Fibroblast of peridontal ligament (primary cell): Measurements from ENCODE around the gene MFRP.
A peak's percentile ranks its signal among the peaks of the same experiment; 100 is the strongest.

Experiments used
- DNase-seq: peaks from one replicate; pipeline ENCODE4 v3.0.0-alpha.2; 2010; ENCODE audit errors: extremely low read depth

MFRP gene

GRCh38 chr11:119338318-119338890, 8.1 kb downstream of the MFRP start:
- peak; percentile 86 for DNase-seq

DNA sequence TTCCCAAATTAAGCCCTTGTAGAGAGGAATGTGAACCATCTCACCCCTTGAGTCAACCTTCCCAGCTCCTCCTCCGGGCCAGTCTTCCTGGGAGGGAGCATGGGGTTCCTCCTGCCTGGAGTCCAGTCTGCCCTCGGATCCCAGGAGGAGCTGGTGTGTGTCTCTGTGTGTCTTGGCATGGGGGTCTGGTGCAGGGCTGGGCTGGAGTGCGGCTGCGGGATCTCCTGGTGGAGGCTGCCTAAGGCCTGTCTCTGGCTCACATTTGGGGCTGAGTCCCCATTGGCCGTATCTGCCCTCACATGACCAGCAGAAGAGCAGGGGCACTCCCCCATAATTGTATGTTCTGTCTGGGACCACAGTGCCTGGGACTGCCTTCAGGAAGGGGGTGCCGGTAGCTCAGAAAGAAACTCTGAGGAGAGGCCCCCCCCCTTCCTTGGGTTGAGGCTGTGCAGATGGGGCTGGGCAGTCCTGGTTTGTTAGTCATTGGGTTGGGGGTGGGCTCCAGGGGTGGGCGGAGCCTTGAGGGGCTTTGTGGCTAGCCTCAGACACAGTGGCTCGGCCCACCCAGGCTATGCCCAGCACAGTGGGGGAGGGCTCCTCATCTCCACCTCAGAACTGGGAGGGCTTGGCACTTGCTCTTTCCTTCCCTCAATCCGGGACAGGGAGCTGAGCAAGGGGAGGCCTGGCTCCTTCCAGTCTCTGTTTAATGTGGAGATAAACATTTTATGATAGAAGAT, 8.8 kb downstream of the MFRP start:
- no peak for DNase-seq

GRCh38 chr11:119336744-119337469, 9.6 kb downstream of the MFRP start:
- no peak for DNase-seq

- no peak for DNase-seq
Measured at GRCh38 chr11:119335655-119336543, 10.6 kb downstream of the MFRP start.

GRCh38 chr11:119335091-119335654, 11.3 kb downstream of the MFRP start:
- DNase-seq: no peak

- DNase-seq: peak; percentile 99
Measured at GRCh38 chr11:119334174-119334930, 12.2 kb downstream of the MFRP start, which contains the start of gene RNF26. TSS of gene RNF26 (plus strand) at chr11:119334527. CDS start at chr11:119335123, 596 bp downstream.

DNA sequence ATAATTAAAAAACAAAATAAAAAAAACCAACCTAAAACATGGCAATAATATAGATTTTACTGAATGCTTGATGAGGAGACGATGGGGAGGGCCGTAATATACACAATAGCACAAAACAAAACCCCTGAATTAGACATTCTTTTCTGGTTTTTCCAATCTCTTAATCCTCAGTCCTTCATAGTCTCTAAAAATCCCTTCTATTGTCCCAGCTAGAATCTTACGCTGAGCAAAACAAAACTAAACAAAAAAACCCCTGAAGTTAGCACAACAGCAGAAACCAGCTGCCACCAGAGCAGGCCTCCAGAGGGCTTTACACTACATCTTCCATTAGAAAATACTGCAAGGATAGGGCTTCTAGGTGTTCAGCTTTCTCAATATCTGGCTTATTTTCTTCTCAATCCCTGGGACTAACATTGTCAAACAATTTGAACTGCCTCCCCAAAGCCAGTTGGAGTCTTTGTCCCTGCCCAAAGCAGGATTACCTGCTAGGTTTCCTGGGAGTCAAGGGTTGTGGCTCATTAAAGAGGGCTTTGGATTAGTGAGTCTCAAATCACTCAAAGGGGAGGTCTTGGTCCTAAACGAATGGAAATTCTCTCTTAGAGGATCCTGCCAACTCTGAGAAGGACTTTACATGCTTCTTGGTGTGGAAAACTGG, 14.3 kb downstream of the MFRP start:
- no peak for DNase-seq

- no peak for DNase-seq
Measured at GRCh38 chr11:119330237-119330636, 16.3 kb downstream of the MFRP start.

DNA sequence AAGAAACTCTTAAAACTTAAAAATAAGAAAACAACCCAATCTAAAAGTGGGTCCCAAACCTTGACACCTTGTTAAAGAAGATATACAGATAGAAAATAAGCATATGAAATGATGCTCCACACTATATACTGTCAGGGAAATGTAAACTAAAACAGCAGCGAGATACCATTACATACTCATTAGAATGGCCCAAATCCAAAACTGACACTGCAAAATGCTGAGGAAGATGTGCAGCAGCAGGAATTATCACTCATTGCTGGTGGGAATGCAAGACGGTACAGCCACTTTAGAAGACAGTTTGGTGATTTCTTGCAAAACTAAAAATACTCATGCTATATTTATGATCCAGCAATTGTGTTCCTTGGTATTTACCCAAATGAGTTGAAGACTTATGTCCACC, 17.2 kb downstream of the MFRP start:
- no peak for DNase-seq

GRCh38 chr11:119324189-119324588, 22.3 kb downstream of the MFRP start:
- DNase-seq: no peak

DNA sequence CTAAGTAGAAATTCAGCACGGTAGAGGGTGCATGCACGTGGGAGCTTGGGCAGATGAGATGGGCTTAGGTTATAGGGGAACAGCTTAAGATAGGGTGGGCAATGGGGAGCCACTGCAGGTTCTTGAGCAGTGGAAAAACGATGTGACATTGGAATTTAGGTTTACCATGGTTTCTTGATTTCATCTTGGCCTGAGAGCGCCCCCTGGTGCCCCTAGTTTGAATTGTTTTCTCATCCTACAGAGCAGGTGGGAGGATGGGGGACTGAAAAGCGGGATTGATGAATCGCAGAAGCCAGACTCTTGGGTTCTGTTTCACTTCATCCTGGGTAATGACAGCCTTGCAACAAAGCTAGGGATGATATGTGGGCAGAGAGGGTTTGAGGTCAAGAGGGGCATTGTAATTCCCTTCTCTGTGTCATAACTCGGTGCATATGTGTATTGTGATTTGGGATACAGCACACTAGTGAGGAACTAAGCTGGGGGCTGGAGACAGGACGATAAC, 22.9 kb downstream of the MFRP start:
- DNase-seq: peak; percentile 78

- no peak for DNase-seq
Measured at GRCh38 chr11:119322921-119323531, 23.5 kb downstream of the MFRP start.

DNA sequence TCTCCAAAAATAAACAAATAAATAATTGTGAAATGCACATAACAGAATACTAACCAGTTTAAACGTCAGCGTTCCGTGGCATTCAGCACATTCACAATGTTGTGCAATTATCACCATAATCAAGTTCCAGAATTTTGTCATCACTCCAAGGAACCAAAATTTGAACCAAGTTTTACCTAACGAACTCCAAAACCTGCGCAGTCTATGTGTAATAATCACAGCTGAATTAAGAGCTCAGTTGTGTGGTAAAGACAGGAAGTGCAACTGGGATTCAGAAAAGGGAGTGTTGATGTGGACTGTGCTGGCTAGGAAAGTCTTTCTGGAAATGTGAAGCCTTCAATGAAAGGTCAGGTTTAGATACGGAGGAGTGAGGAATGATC, 24.2 kb downstream of the MFRP start:
- DNase-seq: peak; percentile 35

GRCh38 chr11:119320776-119321524, 25.6 kb downstream of the MFRP start:
- DNase-seq: peak; percentile 45

GRCh38 chr11:119320240-119320775, 26.2 kb downstream of the MFRP start:
- DNase-seq: no peak

DNA sequence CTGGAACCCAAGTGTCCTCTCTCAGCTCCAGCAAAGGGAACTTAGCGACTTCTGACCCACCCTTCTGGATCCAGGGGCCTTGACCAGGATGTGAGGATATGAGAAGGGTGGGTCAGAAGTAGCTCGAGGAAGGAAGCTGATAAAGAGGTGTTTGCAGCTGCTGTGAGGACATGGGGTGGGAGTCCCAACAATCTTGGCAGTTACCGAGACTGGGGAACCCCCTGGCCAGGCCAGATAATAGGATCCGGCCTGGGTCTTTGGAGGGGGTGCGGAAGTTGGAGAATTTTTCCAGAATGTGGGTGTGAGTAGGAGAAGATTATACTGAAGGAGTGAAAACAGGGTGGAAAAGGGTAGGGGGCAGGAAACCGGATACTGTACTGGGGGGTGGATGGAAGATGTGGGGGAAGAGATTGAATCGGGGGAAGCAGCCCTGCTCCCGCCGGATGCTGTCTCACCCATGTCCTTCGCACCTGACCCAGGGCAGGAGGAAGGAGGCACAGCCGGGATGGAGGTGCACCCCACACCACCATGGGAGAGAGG, 26.7 kb downstream of the MFRP start:
- no peak for DNase-seq

GRCh38 chr11:119319136-119319699, 27.3 kb downstream of the MFRP start:
- DNase-seq: no peak
